Hair follicular keratinocyte (primary cell): Measurements from ENCODE around the gene C3orf70. TPM values are rescaled to one million over a fixed set of nuclear protein-coding genes. Genes with fewer than 3 reads are reported as not detected.

Experiments
- total RNA-seq: library from RNA; depleted of rRNA; stranded (reverse); fragments of >200 nt; gene quantifications from 2 replicates; pipeline ENCODE4 v1.2.3, GENCODE V29; 2015

Gene C3orf70, protein sequence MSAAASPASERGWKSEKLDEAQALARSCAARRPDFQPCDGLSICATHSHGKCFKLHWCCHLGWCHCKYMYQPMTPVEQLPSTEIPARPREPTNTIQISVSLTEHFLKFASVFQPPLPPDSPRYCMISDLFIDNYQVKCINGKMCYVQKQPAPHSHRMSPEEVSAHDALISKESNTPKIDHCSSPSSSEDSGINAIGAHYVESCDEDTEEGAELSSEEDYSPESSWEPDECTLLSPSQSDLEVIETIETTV
- total RNA-seq, result not detected in 2 replicates

GRCh38 chr3:185152410-185153170 is at the start of gene C3orf70:
Gene C3orf70 (minus strand): TSS chr3:185153060. CDS start chr3:185152823, 237 bp downstream.

Other genes with a start within 250 kb of the C3orf70 start
- gene EHHADH, start 101.0 kb upstream of the C3orf70 start, total RNA-seq, result 6.0 and 8.4 TPM in 2 replicates
- 17.6 and 20.6 TPM in 2 replicates for gene MAP3K13, start 210.1 kb upstream of the C3orf70 start, total RNA-seq